ENCODE measurements around the gene PDE6H. TPM values are rescaled to one million over a fixed set of nuclear protein-coding genes. Genes with fewer than 3 reads are reported as not detected.

The PDE6H gene
- total and polyA plus RNA-seq, 12 donors, result not detected

GRCh38 chr12:14959463-14959862, 13.4 kb upstream of the PDE6H start:
- H3K9me3 ChIP-seq, result no peaks in the 10 kb centered on the region
- no peaks in the 10 kb centered on the region for H3K27me3 ChIP-seq
- 30 to 49% methylated on average over 3 of the region's 3 CpGs for WGBS, 2 donors
- intact Hi-C loops (cut with DNase I), result loop anchor here in 2 of 10 donors (5.0 to 10.0 kb wide), 2 partner anchors 65 to 72 kb away; partner anchors contain the start of gene MGP (in 1 of the 2)
- peaks cover 0 to 96% (median 62%) of the 10 kb centered on the region in 9 donors for H3K4me1 ChIP-seq
- H3K4me3 ChIP-seq, result peak overlapping the region in 8 of 10 donors; percentile 41 to 73 (median 54)
- DNase-seq, result no peak
- no peak for TF ChIP-seq CTCF (IDR thresholded peaks at IDR 0.05)
- ATAC-seq, result peak in 5 of 8 donors; percentile 12 to 24 (median 21)
- H3K36me3 ChIP-seq, result peaks cover 0 to 7% (median 0%) of the 10 kb centered on the region in 9 donors
- H3K27ac ChIP-seq, result peak overlapping the region; percentile 76 to 95 (median 84)

GRCh38 chr12:14959916-14960496, 12.8 kb upstream of the PDE6H start:
- Histone ChIP-seq H3K36me3 (peaks cover 0 to 4% (median 0%) of the 10 kb centered on the region in 9 donors), H3K27me3 (no peaks in the 10 kb centered on the region), H3K4me1 (peaks cover 0 to 94% (median 60%) of the 10 kb centered on the region in 9 donors), H3K4me3 (peak overlapping the region in 9 of 10 donors; percentile 34 to 73 (median 52)), H3K27ac (peak overlapping the region; percentile 76 to 95 (median 84)), H3K9me3 (no peaks in the 10 kb centered on the region)
- no peak for TF ChIP-seq CTCF (IDR thresholded peaks at IDR 0.05)
- ATAC-seq (no peak), DNase-seq (no peak)
- 65 to 76% methylated on average over 4 of the region's 4 CpGs for WGBS, 2 donors
- intact Hi-C loops (cut with DNase I), result loop anchor here in 4 of 10 donors (2.0 to 10.0 kb wide), 3 partner anchors 65 to 75 kb away; partner anchors contain the start of gene MGP (in 3 of the 4)

GRCh38 chr12:14960548-14961465, 12.0 kb upstream of the PDE6H start:
- peak; percentile 50 to 90 (median 78) for ATAC-seq
- H3K4me1 ChIP-seq, result peaks cover 0 to 86% (median 59%) of the 10 kb centered on the region in 9 donors
- H3K9me3 ChIP-seq, result no peaks in the 10 kb centered on the region
- no peaks in the 10 kb centered on the region for H3K27me3 ChIP-seq
- intact Hi-C loops (cut with DNase I), result loop anchor here in 2 of 10 donors (2.0 kb wide), 1 partner anchor 76 kb away; the partner anchor contains the start of gene MGP (in 2 of the 2)
- peak; percentile 42 to 60 for DNase-seq
- TF ChIP-seq CTCF (IDR thresholded peaks at IDR 0.05), result no peak
- H3K27ac ChIP-seq, result peak overlapping the region; percentile 76 to 95 (median 84)
- WGBS, 2 donors, result 36 to 51% methylated on average over 13 of the region's 13 CpGs
- H3K4me3 ChIP-seq, result peak overlapping the region; percentile 13 to 73 (median 52)
- no peaks in the 10 kb centered on the region for H3K36me3 ChIP-seq

Data from heart right ventricle (tissue), 16 donors.